HG02588 (cell line): Measurements from ENCODE around the gene MYDGF.

Experiments used
- ATAC-seq: cut with Tn5 transposase; IDR thresholded peaks from one replicate; pipeline ENCODE4 v1.9.1; 2021; ENCODE audit warnings: mild to moderate bottlenecking, moderate library complexity; ENCODE audit not compliant: unreplicated experiment

MYDGF gene

GRCh38 chr19:4678881-4679790 lies 9.0 kb upstream of the MYDGF start:
- ATAC-seq, result no peak

- no peak for ATAC-seq
These were observed 7.0 kb upstream of the MYDGF start for GRCh38 chr19:4676955-4677731.

- no peak for ATAC-seq
These were observed 5.2 kb upstream of the MYDGF start for GRCh38 chr19:4675346-4675745.

- no peak for ATAC-seq
These were observed 3.6 kb upstream of the MYDGF start for GRCh38 chr19:4673726-4674125.

- ATAC-seq, result no peak
These were observed 3.1 kb upstream of the MYDGF start for GRCh38 chr19:4673216-4673615.

- ATAC-seq, result no peak
These were observed 1.2 kb upstream of the MYDGF start for GRCh38 chr19:4671185-4671851.

GRCh38 chr19:4664642-4665041 lies 5.5 kb downstream of the MYDGF start:
- ATAC-seq, result no peak

GRCh38 chr19:4662812-4663211 lies 7.3 kb downstream of the MYDGF start:
- ATAC-seq, result no peak

GRCh38 chr19:4662020-4662695 lies 8.0 kb downstream of the MYDGF start:
- no peak for ATAC-seq

GRCh38 chr19:4660993-4661392 lies 9.1 kb downstream of the MYDGF start:
- no peak for ATAC-seq

- ATAC-seq, result no peak
These were observed 9.9 kb downstream of the MYDGF start for GRCh38 chr19:4660181-4660791.

- ATAC-seq, result no peak
These were observed 12.3 kb downstream of the MYDGF start for GRCh38 chr19:4657835-4658234.

- no peak for ATAC-seq
These were observed 12.9 kb downstream of the MYDGF start for GRCh38 chr19:4657262-4657661.

GRCh38 chr19:4656102-4656501 lies 14.0 kb downstream of the MYDGF start:
- no peak for ATAC-seq

GRCh38 chr19:4654437-4655361 lies 15.4 kb downstream of the MYDGF start:
- ATAC-seq, result no peak

GRCh38 chr19:4653793-4654436 lies 16.2 kb downstream of the MYDGF start:
- no peak for ATAC-seq

GRCh38 chr19:4652075-4652474 lies 18.1 kb downstream of the MYDGF start:
- ATAC-seq, result no peak

- ATAC-seq, result no peak
These were observed 20.0 kb downstream of the MYDGF start for GRCh38 chr19:4650159-4650558.
